ENCODE results near the gene SSBP3.

SSBP3 gene

GRCh38 chr1:54278941-54279422 is 127.2 kb downstream of the SSBP3 start:
- TF ChIP-seq SIN3A (IDR thresholded peaks at IDR 0.05; ENCODE audit: borderline replicate concordance, insufficient read depth, low read length): no peak

GRCh38 chr1:54277451-54278341 is 128.5 kb downstream of the SSBP3 start:
- no peak for TF ChIP-seq TAF1 (IDR thresholded peaks at IDR 0.05; ENCODE audit: borderline replicate concordance, insufficient read depth, low read length)
- no peak for TF ChIP-seq POLR2AphosphoS5 (IDR thresholded peaks at IDR 0.05; ENCODE audit: low read depth, low read length)
- TF ChIP-seq FOXP2 (optimal IDR thresholded peaks at IDR 0.05; ENCODE audit: borderline replicate concordance, extremely low read depth, extremely low read length, insufficient read depth): no peak
- no peak for TF ChIP-seq SIN3A (IDR thresholded peaks at IDR 0.05; ENCODE audit: borderline replicate concordance, insufficient read depth, low read length)
- no peak for TF ChIP-seq REST (IDR thresholded peaks at IDR 0.05; ENCODE audit: insufficient read depth in 1 of 2, low read depth in 2 of 2, low read length in 2 of 2)

- TF ChIP-seq TAF1 (IDR thresholded peaks at IDR 0.05; ENCODE audit: borderline replicate concordance, insufficient read depth, low read length) (no peak), REST (IDR thresholded peaks at IDR 0.05; ENCODE audit: insufficient read depth in 1 of 2, low read depth in 2 of 2, low read length in 2 of 2) (no peak), SIN3A (IDR thresholded peaks at IDR 0.05; ENCODE audit: borderline replicate concordance, insufficient read depth, low read length) (no peak), POLR2AphosphoS5 (IDR thresholded peaks at IDR 0.05; ENCODE audit: low read depth, low read length) (no peak), FOXP2 (optimal IDR thresholded peaks at IDR 0.05; ENCODE audit: borderline replicate concordance, extremely low read depth, extremely low read length, insufficient read depth) (no peak)
Observed at GRCh38 chr1:54276617-54277450, 129.4 kb downstream of the SSBP3 start.

GRCh38 chr1:54275349-54275748 is 130.8 kb downstream of the SSBP3 start:
- 0 out of 4 replicates have a peak, but pooled peaks of 1 of the 2 experiments have one; percentile 39 for TF ChIP-seq REST (IDR thresholded peaks at IDR 0.05; ENCODE audit: insufficient read depth in 1 of 2, low read depth in 2 of 2, low read length in 2 of 2)
- no peak for TF ChIP-seq POLR2AphosphoS5 (IDR thresholded peaks at IDR 0.05; ENCODE audit: low read depth, low read length)

- TF ChIP-seq TAF1 (IDR thresholded peaks at IDR 0.05; ENCODE audit: borderline replicate concordance, insufficient read depth, low read length) (no peak), FOXP2 (optimal IDR thresholded peaks at IDR 0.05; ENCODE audit: borderline replicate concordance, extremely low read depth, extremely low read length, insufficient read depth) (no peak)
Observed at GRCh38 chr1:54274881-54275280, 131.3 kb downstream of the SSBP3 start.

GRCh38 chr1:54274448-54274847 is 131.7 kb downstream of the SSBP3 start:
- no peak for TF ChIP-seq TAF1 (IDR thresholded peaks at IDR 0.05; ENCODE audit: borderline replicate concordance, insufficient read depth, low read length)
- TF ChIP-seq SIN3A (IDR thresholded peaks at IDR 0.05; ENCODE audit: borderline replicate concordance, insufficient read depth, low read length): no peak

Data from PFSK-1 (cell line).